GM18909 (cell line): ENCODE measurements around the gene TRIM36.

ENCODE experiments used
- ATAC-seq: cut with Tn5 transposase; IDR thresholded peaks from one replicate; pipeline ENCODE4 v1.9.1; 2021; ENCODE audit warnings: mild to moderate bottlenecking; ENCODE audit not compliant: unreplicated experiment, poor library complexity

Gene TRIM36

GRCh38 chr5:115166744-115167393, 2.8 kb downstream of the TRIM36 start:
- no peak for ATAC-seq

GRCh38 chr5:115165790-115166189, 3.9 kb downstream of the TRIM36 start:
- ATAC-seq: no peak

- no peak for ATAC-seq
Measured at GRCh38 chr5:115160975-115161475, 8.7 kb downstream of the TRIM36 start.

GRCh38 chr5:115151208-115151805, 18.4 kb downstream of the TRIM36 start:
- no peak for ATAC-seq

GRCh38 chr5:115150512-115150911, 19.2 kb downstream of the TRIM36 start:
- no peak for ATAC-seq

GRCh38 chr5:115147052-115147451, 22.7 kb downstream of the TRIM36 start:
- ATAC-seq: no peak

- no peak for ATAC-seq
Measured at GRCh38 chr5:115136294-115136693, 33.4 kb downstream of the TRIM36 start.

- ATAC-seq: no peak
Measured at GRCh38 chr5:115132465-115132864, 37.2 kb downstream of the TRIM36 start.

GRCh38 chr5:115126303-115126702, 43.4 kb downstream of the TRIM36 start:
- ATAC-seq: no peak

GRCh38 chr5:115124741-115125140, 45.0 kb downstream of the TRIM36 start:
- ATAC-seq: no peak

- no peak for ATAC-seq
Measured at GRCh38 chr5:115116001-115116400, 53.7 kb downstream of the TRIM36 start.

GRCh38 chr5:115109840-115110239, 59.9 kb downstream of the TRIM36 start:
- ATAC-seq: no peak

- no peak for ATAC-seq
Measured at GRCh38 chr5:115109356-115109755, 60.4 kb downstream of the TRIM36 start.

GRCh38 chr5:115100319-115100955, 69.3 kb downstream of the TRIM36 start:
- ATAC-seq: no peak

GRCh38 chr5:115098041-115098702, 71.5 kb downstream of the TRIM36 start:
- ATAC-seq: peak; percentile 90

- ATAC-seq: no peak
Measured at GRCh38 chr5:115097236-115097635, 72.5 kb downstream of the TRIM36 start.

GRCh38 chr5:115096034-115096769, 73.5 kb downstream of the TRIM36 start:
- no peak for ATAC-seq

GRCh38 chr5:115087951-115088350, 81.8 kb downstream of the TRIM36 start:
- no peak for ATAC-seq

GRCh38 chr5:115086473-115086872, 83.2 kb downstream of the TRIM36 start:
- ATAC-seq: no peak

- no peak for ATAC-seq
Measured at GRCh38 chr5:115084246-115084793, 85.4 kb downstream of the TRIM36 start.
